ENCODE measurements around the gene C6orf89.
A peak's percentile ranks its signal among the peaks of the same experiment; 100 is the strongest.
"Not testable (repeated sequence)": the region's sequence is repeated elsewhere in the genome, so short reads cannot be mapped to it uniquely, and the experiment has no call there.

C6orf89 gene

DNA sequence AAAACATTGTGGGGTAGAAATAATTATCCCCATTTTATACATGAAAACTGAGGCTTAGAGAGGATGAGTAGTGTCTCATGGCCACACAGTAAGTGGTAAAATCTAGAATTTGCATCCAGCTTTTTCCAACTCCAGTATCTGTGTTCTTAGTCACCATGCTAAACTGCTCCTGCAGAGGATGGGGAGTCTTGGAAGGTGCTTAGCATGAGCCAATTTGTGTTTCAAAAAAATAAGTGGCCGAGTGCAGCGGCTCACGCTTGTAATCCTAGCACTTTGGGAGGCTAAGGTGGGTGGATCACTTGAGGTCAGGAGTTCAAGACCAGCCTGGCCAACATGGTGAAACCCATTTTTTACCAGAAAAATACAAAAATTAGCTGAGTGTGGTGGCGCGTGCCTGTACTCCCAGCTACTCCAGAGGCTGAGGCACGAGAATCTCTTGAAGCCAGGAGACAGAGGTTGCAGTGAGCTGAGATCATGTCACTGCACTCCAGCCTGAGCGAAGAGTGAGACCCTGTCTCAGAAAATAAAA, 2.4 kb downstream of the C6orf89 start:
- no peak for DNase-seq (ENCODE audit: low read depth in 2 of 2)

DNA sequence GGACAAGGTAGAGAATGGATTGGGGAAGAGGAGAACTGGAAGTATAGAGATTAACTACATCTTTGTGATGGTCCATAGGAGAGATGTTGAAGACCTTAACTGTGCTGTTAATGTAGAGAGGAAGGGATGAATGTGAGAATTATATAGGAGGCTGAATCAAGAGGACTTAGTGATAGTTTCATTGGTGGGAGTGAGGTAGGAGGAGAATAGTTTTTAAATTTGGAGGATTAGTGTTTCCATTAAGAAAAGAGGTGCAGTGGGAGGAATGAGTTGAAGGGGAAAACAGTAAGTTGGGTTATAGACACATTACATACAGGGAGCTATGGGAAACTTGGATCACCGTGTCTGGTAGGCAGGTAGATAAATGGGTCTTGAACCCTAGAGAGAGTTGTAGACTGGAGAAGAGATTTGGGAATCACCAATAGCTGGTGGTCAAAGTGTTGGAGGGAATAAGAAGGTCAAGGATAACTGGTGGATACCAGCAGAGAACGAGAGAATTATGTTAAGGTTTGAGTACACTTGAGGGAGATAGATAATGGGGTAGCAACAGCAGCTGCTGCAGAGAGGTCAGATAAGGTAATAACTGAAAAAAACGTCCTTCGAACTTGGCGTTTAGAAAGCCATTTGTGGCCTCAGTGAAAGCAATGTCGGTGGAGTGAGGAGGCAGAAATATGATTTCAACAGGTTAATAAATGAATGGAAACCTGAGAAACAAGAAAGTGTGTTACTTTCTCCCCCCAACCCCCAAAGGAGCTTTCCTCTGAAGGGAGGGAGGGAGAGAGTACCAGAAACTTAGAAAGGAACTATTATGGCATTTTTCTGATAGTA, 3.1 kb downstream of the C6orf89 start:
- DNase-seq (ENCODE audit: low read depth in 2 of 2), result no peak

DNA sequence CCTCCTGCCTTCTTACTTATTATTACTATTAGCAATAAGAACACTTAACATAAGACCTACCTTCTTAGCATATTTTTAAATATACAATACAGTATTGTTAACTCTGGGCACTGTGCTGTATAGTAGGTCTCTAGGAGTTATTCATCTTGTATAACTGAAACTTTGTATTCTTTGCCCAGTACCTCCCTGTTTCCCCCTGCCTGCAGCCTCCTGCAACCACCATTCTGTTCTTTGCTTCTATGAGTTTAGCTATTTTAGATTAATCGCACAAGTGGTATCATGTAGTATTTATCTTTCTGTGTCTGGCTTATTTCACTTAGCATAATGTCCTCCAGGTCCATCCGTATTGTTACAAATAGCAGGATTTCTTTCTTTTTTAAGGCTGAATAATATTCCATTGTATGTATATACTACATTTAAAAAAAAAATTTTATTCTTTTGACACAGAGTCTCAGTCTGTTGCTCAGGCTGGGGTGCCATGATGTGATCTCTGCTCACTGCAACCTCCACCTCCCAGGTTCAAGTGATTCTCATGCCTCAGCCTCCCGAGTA, 4.4 kb downstream of the C6orf89 start:
- DNase-seq (ENCODE audit: low read depth in 2 of 2), result no peak

- not testable (repeated sequence) for DNase-seq (ENCODE audit: low read depth in 2 of 2)
Measured at GRCh38 chr6:36891153-36891552, 5.4 kb downstream of the C6orf89 start.

- no peak for DNase-seq (ENCODE audit: low read depth in 2 of 2)
Measured at GRCh38 chr6:36893976-36894932, 8.5 kb downstream of the C6orf89 start.

- DNase-seq (ENCODE audit: low read depth in 2 of 2), result no peak
Measured at GRCh38 chr6:36897609-36898008, 11.9 kb downstream of the C6orf89 start.

- no peak for DNase-seq (ENCODE audit: low read depth in 2 of 2)
Measured at GRCh38 chr6:36904114-36904513, 18.4 kb downstream of the C6orf89 start.

- DNase-seq (ENCODE audit: low read depth in 2 of 2), result no peak
Measured at GRCh38 chr6:36904851-36905393, 19.2 kb downstream of the C6orf89 start.

GRCh38 chr6:36906539-36907325, 21.0 kb downstream of the C6orf89 start:
- DNase-seq (ENCODE audit: low read depth in 2 of 2), result no peak

DNA sequence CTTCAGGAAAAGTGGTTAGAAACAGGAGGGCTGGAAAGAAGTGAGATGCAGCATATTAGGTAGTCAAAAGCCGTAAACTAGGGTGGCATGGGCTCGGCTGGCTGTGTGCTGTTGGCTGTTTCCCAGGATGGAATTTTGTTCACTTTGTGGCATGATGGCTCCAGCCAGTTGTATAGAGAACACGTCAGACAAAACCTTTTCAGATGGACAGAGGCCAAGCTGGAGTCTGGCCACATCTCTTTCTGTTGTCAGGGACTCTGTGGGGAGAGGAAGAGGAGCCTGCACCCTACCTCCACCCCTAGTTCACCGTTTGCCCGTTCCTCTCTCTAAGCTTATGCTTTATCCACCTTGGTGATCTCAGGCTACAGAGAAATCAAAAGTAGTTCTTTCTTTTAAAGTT, 22.0 kb downstream of the C6orf89 start:
- no peak for DNase-seq (ENCODE audit: low read depth in 2 of 2)

DNA sequence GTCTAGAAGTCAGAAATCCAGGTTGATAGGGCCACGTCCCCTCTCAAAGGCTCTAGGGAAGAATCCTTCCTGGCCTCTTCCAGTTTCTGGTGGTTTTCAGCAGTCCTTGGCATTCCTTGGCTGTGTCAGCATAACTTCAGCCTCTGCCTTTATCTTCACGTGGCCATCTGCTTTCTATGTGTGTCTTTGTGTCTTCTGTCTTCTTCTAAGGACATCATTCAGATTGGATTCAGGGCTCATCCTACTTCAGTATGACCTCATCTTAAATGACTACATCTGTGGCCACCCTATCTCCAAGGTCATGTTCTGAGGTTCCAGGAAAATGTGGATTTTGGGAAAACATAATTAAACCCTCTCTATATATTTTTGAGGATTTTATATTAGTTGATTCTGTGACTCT, 23.0 kb downstream of the C6orf89 start:
- DNase-seq (ENCODE audit: low read depth in 2 of 2), result no peak

GRCh38 chr6:36912030-36912454, 26.3 kb downstream of the C6orf89 start:
- DNase-seq (ENCODE audit: low read depth in 2 of 2), result no peak

DNA sequence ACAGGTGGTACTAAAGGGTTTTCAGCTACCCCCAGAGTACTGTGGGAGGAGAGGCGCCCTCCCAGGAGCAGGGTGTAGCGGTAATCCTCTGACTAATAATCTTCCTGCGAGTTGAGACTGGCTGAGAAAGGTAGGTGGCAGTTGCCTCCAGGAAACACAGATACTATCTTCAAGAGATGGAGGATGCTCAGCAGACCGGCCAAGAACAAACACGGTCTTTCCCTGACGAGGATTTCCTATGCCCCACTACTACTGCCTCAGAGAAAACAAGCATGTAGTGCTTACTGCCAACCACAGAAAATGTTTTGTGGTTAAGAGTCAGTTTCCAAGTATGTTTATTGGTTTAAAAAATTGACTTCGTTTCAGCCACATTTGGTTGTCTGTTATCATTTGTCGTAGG, 26.8 kb downstream of the C6orf89 start:
- peak; percentile 1 to 16 for DNase-seq (ENCODE audit: low read depth in 2 of 2)

GRCh38 chr6:36913082-36913481, 27.3 kb downstream of the C6orf89 start:
- DNase-seq (ENCODE audit: low read depth in 2 of 2), result no peak

DNA sequence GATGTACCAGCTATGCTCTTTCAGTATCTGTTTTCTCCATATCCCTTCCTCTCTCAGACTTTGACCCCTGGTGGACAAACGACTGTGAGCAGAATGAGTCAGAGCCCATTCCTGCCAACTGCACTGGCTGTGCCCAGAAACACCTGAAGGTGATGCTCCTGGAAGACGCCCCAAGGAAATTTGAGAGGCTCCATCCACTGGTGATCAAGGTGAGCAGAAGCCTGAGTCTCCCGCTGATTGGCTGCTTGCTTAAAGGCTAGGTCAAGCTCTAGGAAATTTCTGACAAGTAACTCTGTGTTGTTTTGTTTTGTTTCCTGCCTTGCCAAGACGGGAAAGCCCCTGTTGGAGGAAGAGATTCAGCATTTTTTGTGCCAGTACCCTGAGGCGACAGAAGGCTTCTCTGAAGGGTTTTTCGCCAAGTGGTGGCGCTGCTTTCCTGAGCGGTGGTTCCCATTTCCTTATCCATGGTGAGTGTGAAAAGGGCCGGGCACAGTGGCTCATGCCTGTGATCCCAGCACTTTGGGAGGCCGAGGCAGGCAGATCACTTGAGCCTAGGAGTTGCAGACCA, 28.6 kb downstream of the C6orf89 start:
- no peak for DNase-seq (ENCODE audit: low read depth in 2 of 2)

GRCh38 chr6:36915599-36915998, 29.8 kb downstream of the C6orf89 start:
- DNase-seq (ENCODE audit: low read depth in 2 of 2), result no peak

GRCh38 chr6:36916126-36916525, 30.4 kb downstream of the C6orf89 start:
- DNase-seq (ENCODE audit: low read depth in 2 of 2), result no peak

DNA sequence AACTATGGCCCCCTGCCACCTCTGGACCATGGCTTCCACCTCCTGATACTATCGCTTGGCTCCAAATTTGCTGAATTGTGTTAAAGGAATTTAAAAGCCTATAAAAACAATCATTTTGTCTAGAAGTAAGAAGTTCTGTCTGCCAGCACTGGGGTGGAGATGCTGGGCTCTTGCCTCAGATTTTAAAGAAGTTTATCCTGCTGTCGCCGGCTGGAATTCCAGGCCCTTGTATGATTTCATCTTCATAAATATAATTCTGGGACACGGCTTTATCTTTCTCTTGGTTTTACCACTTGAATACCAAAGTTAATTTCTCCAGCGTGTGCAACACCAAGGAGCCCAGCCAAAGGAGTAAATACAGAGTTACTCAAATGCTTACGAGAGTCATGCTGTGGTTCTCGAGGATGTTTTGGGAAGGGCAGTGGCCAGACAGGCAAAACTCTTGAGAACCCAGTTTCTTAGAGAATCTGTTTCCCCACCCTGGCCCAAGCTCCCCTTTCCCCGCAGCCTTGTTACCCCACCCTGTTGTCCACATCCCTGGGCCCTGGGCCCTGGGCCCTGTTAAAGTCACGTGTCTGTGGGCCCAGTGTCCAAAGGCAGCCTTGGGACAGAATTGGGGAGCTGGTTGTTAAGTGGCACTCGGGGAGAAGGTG, 31.9 kb downstream of the C6orf89 start:
- no peak for DNase-seq (ENCODE audit: low read depth in 2 of 2)

- no peak for DNase-seq (ENCODE audit: low read depth in 2 of 2)
Measured at GRCh38 chr6:36920049-36920448, 34.3 kb downstream of the C6orf89 start.

GRCh38 chr6:36920546-36920945, 34.8 kb downstream of the C6orf89 start:
- no peak for DNase-seq (ENCODE audit: low read depth in 2 of 2)
